Fibroblast of villous mesenchyme (primary cell): Measurements from ENCODE around the gene CGNL1. TPM values are rescaled to one million over a fixed set of nuclear protein-coding genes. Genes with fewer than 3 reads are reported as not detected.

Experiments
- DNase-seq: peaks from one replicate; pipeline ENCODE4 v3.0.0-alpha.2; 2010; ENCODE audit warnings: low read depth
- H3K4me3 ChIP-seq: 2 replicates; pipeline ENCODE4 v1.5.1; 2011; ENCODE audit warnings: low read depth, mild to moderate bottlenecking, low read length
- total RNA-seq: library from RNA; depleted of rRNA; stranded (reverse); fragments of >200 nt; gene quantifications from 2 replicates; pipeline ENCODE4 v1.2.3, GENCODE V29; 2012
- TF ChIP-seq, protein P1 (sequence below): IDR thresholded peaks from 2 replicates; pipeline ENCODE4 v1.5.1; 2012; ENCODE audit warnings: low read depth, mild to moderate bottlenecking, low read length; ENCODE audit not compliant: insufficient read depth

The CGNL1 gene
- total RNA-seq, 1 donor: 0.43 TPM

DNA sequence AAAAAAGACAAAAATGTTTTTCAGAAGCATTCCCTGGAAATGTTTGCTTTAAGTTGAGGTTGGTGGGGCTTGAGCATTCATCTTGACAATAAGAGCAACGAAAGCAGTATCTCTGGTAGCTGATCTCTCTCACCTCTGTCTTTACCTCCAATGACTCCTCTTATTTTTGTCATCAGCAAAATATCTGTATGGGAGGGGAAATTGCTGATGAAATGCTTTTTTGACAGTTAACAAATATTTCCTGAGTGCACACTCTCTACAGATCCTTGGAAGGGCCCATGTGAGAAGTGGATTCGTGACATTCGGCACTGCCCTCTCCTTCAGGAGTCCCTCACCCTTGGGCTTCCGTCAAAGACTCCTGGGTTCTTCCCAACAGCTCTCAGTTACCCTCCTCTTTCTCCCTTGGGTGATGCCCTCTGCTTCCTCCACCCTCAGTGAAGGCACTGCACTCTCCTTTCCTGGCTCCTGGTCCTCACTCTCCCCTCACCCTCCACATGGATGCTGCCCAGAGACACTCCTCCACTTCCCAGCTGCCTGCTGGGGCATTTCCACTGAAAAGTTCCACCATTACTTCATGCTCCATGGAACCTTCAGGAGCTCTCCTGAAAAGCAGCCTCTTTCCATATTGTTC lies 2.9 kb upstream of the CGNL1 start:
- DNase-seq: no peak
- TF ChIP-seq, protein P1, sequence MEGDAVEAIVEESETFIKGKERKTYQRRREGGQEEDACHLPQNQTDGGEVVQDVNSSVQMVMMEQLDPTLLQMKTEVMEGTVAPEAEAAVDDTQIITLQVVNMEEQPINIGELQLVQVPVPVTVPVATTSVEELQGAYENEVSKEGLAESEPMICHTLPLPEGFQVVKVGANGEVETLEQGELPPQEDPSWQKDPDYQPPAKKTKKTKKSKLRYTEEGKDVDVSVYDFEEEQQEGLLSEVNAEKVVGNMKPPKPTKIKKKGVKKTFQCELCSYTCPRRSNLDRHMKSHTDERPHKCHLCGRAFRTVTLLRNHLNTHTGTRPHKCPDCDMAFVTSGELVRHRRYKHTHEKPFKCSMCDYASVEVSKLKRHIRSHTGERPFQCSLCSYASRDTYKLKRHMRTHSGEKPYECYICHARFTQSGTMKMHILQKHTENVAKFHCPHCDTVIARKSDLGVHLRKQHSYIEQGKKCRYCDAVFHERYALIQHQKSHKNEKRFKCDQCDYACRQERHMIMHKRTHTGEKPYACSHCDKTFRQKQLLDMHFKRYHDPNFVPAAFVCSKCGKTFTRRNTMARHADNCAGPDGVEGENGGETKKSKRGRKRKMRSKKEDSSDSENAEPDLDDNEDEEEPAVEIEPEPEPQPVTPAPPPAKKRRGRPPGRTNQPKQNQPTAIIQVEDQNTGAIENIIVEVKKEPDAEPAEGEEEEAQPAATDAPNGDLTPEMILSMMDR: no peak
- H3K4me3 ChIP-seq: no peak overlapping the region

DNA sequence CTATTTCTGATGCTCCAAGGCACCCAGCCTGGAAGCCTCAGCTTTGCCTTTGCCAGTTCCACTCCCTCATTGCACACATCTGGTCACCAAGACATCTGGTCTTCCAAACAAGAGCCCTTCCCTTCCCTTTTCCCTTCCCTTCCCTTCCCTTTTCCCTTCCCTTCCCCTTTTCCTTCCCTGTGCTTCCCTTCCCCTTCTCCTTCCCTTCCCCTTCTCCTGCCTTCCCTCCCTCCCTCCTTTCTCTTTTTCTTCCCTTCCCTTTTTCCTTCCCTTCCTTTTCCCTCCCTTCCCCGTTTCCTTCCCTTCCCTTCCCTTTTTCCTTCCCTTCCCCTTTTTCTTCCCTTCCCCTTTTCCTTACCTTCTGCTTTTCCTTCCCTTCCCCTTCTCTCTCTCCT lies 2.4 kb upstream of the CGNL1 start:
- TF ChIP-seq, protein P1: no peak
- DNase-seq: no peak
- no peak overlapping the region for H3K4me3 ChIP-seq

DNA sequence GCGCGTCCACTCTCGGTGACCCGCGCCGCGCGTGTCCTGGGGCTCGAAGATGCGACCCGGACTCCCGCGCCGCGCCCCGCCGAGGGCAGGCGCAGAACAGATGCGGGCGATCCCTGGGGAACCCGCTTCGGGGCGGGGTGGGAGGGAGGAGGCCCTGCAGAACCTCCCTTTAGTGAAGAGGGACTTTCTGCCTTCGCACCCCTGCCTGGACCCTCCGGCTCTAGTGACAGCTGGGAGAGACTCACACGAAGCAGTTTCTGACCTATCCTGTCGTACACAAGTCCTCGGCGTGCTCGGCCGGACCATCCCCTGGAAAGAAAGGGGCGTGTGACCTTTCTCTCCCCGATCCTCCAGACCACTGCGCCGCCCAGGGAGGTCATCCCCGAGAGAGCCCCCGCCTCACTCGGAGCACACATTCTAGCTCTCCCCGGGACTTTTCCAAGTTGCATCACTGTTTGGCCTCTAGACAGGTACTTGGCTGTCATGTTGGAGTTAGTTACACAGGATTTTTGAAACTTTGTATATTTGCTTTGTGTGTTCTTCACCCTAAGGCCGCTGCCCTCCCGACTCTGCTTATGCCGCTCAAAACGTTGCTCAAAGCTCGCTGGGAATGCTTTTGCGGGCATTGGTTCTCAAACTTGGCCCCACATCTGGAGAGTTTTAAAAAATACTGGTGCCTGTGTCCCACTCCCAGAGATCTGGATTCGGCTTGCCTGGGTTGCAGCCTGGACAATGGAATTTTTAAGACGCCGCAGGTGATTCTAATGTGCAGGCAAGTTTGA lies 582 bp downstream of the CGNL1 start:
- TF ChIP-seq, protein P1: no peak
- DNase-seq: no peak
- peak overlapping the region; percentile 59 for H3K4me3 ChIP-seq

DNA sequence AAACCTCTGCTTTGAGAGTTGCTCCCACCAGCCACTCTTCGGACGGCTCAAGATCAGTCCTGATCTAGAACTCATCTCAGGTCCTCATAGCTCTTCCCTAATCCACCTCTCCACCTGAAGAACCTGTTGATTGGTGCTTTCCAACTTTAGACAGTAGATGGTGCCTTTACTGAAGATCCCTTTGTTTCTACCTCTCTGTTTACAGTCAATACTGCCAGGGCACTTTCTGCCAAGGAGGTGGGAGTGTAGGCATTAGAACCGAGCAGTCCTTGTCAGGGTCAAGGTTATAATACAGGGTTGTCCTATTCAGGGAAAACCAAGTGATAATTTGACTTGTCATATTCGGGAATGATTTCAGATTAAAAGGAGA lies 1.2 kb downstream of the CGNL1 start:
- no peak overlapping the region for H3K4me3 ChIP-seq
- no peak for DNase-seq
- TF ChIP-seq, protein P1: no peak

DNA sequence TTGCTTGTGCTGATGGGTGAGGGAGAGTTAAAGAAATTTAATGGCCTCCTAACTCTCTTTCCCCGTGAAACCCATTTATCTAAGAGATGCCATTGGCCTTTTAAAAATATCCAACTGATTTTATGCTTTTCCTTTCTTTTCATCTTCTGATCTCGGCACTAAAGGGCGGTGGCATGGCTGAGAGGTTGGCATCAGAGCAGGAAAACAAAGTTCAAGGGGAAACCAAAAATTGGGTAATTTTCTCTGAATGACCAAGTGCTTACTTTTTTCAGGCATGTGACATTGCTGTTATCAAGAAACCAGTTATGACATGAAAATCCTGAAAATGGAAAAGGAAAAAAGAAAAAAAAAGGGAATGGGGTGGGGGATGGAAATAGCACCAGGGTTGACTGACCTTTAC lies 3.2 kb downstream of the CGNL1 start:
- no peak overlapping the region for H3K4me3 ChIP-seq
- DNase-seq: no peak
- TF ChIP-seq, protein P1: no peak

DNA sequence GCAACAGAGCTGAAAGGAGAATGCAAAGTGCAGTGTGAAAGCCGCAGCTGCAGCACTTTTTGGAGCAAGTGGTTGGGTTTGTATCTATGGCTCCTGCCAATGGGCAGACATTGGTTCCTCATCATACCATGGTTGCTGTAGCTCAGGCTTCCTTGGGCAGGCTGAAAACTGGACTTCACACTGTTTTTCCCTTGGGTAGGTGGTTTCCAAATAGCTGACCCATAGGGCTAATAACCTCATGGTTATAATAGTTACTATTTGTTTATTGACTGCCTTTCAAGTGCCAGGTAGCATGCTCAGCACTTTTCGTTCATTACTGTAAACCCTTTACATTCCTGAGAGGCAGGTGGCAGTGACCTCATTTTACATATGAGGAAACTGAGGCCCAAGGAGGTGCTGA lies 4.5 kb downstream of the CGNL1 start:
- DNase-seq: no peak
- TF ChIP-seq, protein P1: no peak

More for the DNA sequence above, 4.5 kb downstream of the CGNL1 start:
- H3K4me3 ChIP-seq: no peak overlapping the region
